B cell (primary cell): Measurements from ENCODE around the gene KRT222. TPM values are rescaled to one million over a fixed set of nuclear protein-coding genes. Genes with fewer than 3 reads are reported as not detected.
A peak's percentile ranks its signal among the peaks of the same experiment; 100 is the strongest.

ENCODE experiments used
- ATAC-seq: fragments of 200-7000 bp; cut with Tn5 transposase; one replicate; pipeline ENCODE4 v1.10.0; 2021; ENCODE audit warnings: low read depth, mild to moderate bottlenecking, moderate number of reproducible peaks, moderate library complexity
- CTCF ChIA-PET: fragments of 350-600 bp; sonication (Branson Sonifier 250); formaldehyde crosslinking; loops from one replicate; lab custom pipeline; 2021; ENCODE audit warnings: antibody characterized with exemption, inconsistent platforms; lab: Charles Lee
- POLR2A ChIA-PET: fragments of 350-600 bp; sonication (Branson Sonifier 250); formaldehyde crosslinking; loops from one replicate; lab custom pipeline; 2021; ENCODE audit warnings: antibody characterized with exemption; lab: Charles Lee
- DNase-seq: peaks from one replicate; pipeline ENCODE4 v3.0.0; 2013
- H2AFZ ChIP-seq: 2 replicates; pipeline ENCODE4 v1.6.1; 2012; ENCODE audit warnings: mild to moderate bottlenecking, low read depth, low read length; ENCODE audit not compliant: insufficient read depth, poor library complexity, severe bottlenecking
- H3K27ac ChIP-seq, 2 donors: 1 replicate in 1 of 2; 2 replicates in 1 of 2; pipeline ENCODE4 v1.5.1; 2012 to 2013; ENCODE audit warnings: low read length in 2 of 2, mild to moderate bottlenecking in 2 of 2, moderate library complexity in 1 of 2
- H3K27me3 ChIP-seq, 4 experiments: fragments of 200-600 bp in 1 of 4; sonication (generic) in 1 of 4; replicated peaks in 1 of 4; 1 replicate in 2 of 4; 2 replicates in 2 of 4; pipeline versions ENCODE4 v1.6.1 to v1.7.0; 2013 to 2016; ENCODE audit warnings: low read length in 3 of 4, mild to moderate bottlenecking in 2 of 4, mixed read lengths in 1 of 4, moderate library complexity in 1 of 4; ENCODE audit not compliant: insufficient read depth in 4 of 4, control insufficient read depth in 3 of 4; ENCODE audit errors: control extremely low read depth in 1 of 4
- H3K36me3 ChIP-seq, 2 experiments: replicated peaks in 1 of 2; 1 replicate in 1 of 2; 2 replicates in 1 of 2; pipeline versions ENCODE4 v1.6.1 to v1.7.1; 2013; ENCODE audit warnings: low read length in 1 of 2; ENCODE audit not compliant: insufficient read depth in 2 of 2, control insufficient read depth in 1 of 2; ENCODE audit errors: control extremely low read depth in 1 of 2, extremely low read depth in 1 of 2
- H3K4me1 ChIP-seq, 2 donors: fragments of 200-600 bp in 1 of 2; sonication (generic) in 1 of 2; 1 replicate in 1 of 2; 2 replicates in 1 of 2; pipeline versions ENCODE4 v1.5.1 to v1.6.1; 2013 to 2017; ENCODE audit warnings: low read length in 2 of 2; ENCODE audit not compliant: control insufficient read depth in 2 of 2, insufficient read depth in 2 of 2
- H3K4me2 ChIP-seq: replicated peaks from 2 replicates; pipeline ENCODE3; 2012; ENCODE audit warnings: mild to moderate bottlenecking, low read depth, low read length; ENCODE audit not compliant: poor library complexity, severe bottlenecking
- H3K4me3 ChIP-seq, 5 experiments: fragments of 200-600 bp in 1 of 5; sonication (generic) in 1 of 5; 1 replicate in 3 of 5; 2 replicates in 2 of 5; pipeline versions ENCODE4 v1.5.1 to v1.7.0; 2011 to 2016; ENCODE audit warnings: low read length in 4 of 5, mild to moderate bottlenecking in 4 of 5, low read depth in 2 of 5, control low read depth in 1 of 5, moderate library complexity in 1 of 5; ENCODE audit not compliant: insufficient read depth in 1 of 5; ENCODE audit errors: control extremely low read depth in 1 of 5, extremely low read depth in 1 of 5
- H3K79me2 ChIP-seq: fragments of 200-600 bp; sonication (generic); one replicate; pipeline ENCODE4 v1.6.0; 2016; ENCODE audit warnings: low read length; ENCODE audit not compliant: control insufficient read depth, insufficient read depth
- H3K9ac ChIP-seq: fragments of 200-600 bp; sonication (generic); 2 replicates; pipeline ENCODE4 v1.6.1; 2017; ENCODE audit warnings: mild to moderate bottlenecking, low read length, moderate library complexity
- H3K9me3 ChIP-seq, 3 donors: one replicate each; pipeline versions ENCODE4 v1.6.1 to v1.7.1; 2013; ENCODE audit warnings: low read length in 2 of 3; ENCODE audit not compliant: control insufficient read depth in 2 of 3, insufficient read depth in 1 of 3; ENCODE audit errors: control extremely low read depth in 1 of 3
- H4K20me1 ChIP-seq: 2 replicates; pipeline ENCODE4 v1.6.0; 2012; ENCODE audit warnings: mild to moderate bottlenecking, low read length; ENCODE audit not compliant: insufficient read depth, control insufficient read depth, poor library complexity, severe bottlenecking
- H3K27ac Mint-ChIP-seq: one replicate; pipeline ENCODE4 v1.8.0; 2021; ENCODE audit warnings: mixed read lengths
- H3K27me3 Mint-ChIP-seq: one replicate; pipeline ENCODE4 v1.8.0; 2021; ENCODE audit warnings: mixed read lengths
- H3K4me1 Mint-ChIP-seq: one replicate; pipeline ENCODE4 v1.8.0; 2021; ENCODE audit warnings: mixed read lengths
- H3K4me3 Mint-ChIP-seq: one replicate; pipeline ENCODE4 v1.8.0; 2021; ENCODE audit warnings: mixed read lengths
- H3K9me3 Mint-ChIP-seq: one replicate; pipeline ENCODE4 v1.8.0; 2022; ENCODE audit warnings: mixed read lengths; ENCODE audit not compliant: insufficient read depth
- EZH2 ChIP-seq: IDR thresholded peaks from 2 replicates; pipeline ENCODE4 v1.6.1; 2012; ENCODE audit warnings: borderline replicate concordance, low read depth, mild to moderate bottlenecking, moderate library complexity, low read length; ENCODE audit not compliant: insufficient read depth, poor library complexity, severe bottlenecking
- WGBS: methylation state at CpG from one replicate; pipeline ENCODE4 v1.1.5; 2013; ENCODE audit warnings: missing lambda C conversion rate; ENCODE audit not compliant: insufficient coverage; 5-methylcytosine and 5-hydroxymethylcytosine counted together
- intact Hi-C: fragments of 100-400 bp; cut with micrococcal nuclease; formaldehyde crosslinking; loops from one replicate; pipeline ENCODE4 v1.10.0; 2022
- polyA plus RNA-seq: library from polyadenylated mRNA; depleted of rRNA; stranded (reverse); fragments of >200 nt; gene quantifications from 2 replicates; pipeline ENCODE4 v1.2.3, GENCODE V29; 2012
- total RNA-seq, 2 donors: library from RNA; stranded (reverse); fragments of 120-200 nt in 1 of 2; gene quantifications; 1 replicate in 1 of 2; 2 replicates in 1 of 2; pipeline versions ENCODE4 v1.2.3 to v1.2.4, GENCODE V29; 2013 to 2022
- TF ChIP-seq, protein P1 (sequence below): fragments of 200-600 bp; IDR thresholded peaks from one replicate; pipeline ENCODE4 v1.8.0; 2022; ENCODE audit warnings: antibody characterized with exemption, mild to moderate bottlenecking

KRT222 gene
- total and polyA plus RNA-seq, 2 donors (not counting 1 experiment from before 2014, with no cell fraction given) = not detected

DNA sequence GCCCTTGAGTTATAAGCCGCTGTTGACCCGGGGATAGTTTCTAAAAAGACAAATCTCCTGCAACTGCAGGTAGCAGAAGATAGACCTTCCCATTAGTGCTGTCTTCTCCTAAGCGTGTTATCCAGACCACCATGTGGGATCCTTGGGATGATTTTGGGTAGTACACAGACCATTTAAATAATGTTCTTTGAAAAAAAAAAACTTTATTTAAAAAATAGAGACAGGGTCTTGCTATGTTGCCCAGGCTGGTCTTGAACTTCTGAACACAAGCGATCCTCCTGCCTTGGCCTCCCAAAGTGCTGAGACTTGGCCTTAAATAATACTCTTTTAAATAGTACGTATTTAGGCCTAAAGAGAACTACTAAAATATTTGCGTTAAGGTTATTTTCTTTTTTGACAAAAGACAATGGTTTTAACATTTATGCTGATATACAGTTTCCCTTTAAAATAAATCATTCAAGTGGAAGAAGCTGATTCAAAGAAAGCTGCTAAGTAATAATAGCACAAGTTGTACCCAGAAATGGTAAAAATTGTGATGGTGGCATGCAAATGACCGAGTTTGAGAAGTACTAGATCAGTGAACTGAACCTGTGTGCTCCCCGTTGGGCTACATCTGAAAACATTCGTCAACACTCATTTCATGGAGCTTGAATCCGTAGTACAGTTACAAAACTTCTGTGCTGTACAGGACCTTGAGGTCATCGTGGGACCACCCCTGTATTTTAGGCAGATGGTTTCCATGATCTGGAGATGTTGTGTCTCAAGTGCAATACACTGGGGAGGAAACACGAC, 41.4 kb downstream of the KRT222 start:
- DNase-seq (peak; percentile 71), ATAC-seq (peak; percentile 31)
- H3K27ac Mint-ChIP-seq = peak overlapping the region; percentile 87
- Histone ChIP-seq H3K27ac (peak overlapping the region; percentile 39 to 72), H3K4me1 (peaks cover 53 to 57% of the 10 kb centered on the region in 2 donors), H3K36me3 (peaks cover 0 to 10% of the 10 kb centered on the region in 2 experiments), H3K79me2 (peaks cover 6% of the 10 kb centered on the region), H4K20me1 (no peaks in the 10 kb centered on the region), H3K9ac (peak overlapping the region; percentile 51), H3K9me3 (no peaks in the 10 kb centered on the region), H3K27me3 (no peaks in the 10 kb centered on the region), H2AFZ (peak overlapping the region; percentile 75), H3K4me3 (peak overlapping the region in 3 of 5 experiments; percentile 10 to 46 (median 27)), H3K4me2 (peak overlapping the region; percentile 60)
- intact Hi-C loops = loop anchor here (5.0 kb wide), 2 partner anchors 699 to 1024 kb away; no protein-coding TSS in a partner anchor
- H3K4me3 Mint-ChIP-seq = peak overlapping the region; percentile 73
- CTCF ChIA-PET = interaction anchor here (0.8 to 11.9 kb wide), 10 partner anchors 8 to 1039 kb away, joined by 3 to 634 read pairs (median 6); partner anchors contain the start of genes CCR7 and SMARCE1
- POLR2A ChIA-PET = interaction anchor here (0.7 to 1.6 kb wide), 5 partner anchors 8 to 928 kb away, joined by 3 to 8 read pairs (median 3); no protein-coding TSS in a partner anchor
- 3% methylated on average over 5 of the region's 12 CpGs for WGBS
- TF ChIP-seq, protein P1, sequence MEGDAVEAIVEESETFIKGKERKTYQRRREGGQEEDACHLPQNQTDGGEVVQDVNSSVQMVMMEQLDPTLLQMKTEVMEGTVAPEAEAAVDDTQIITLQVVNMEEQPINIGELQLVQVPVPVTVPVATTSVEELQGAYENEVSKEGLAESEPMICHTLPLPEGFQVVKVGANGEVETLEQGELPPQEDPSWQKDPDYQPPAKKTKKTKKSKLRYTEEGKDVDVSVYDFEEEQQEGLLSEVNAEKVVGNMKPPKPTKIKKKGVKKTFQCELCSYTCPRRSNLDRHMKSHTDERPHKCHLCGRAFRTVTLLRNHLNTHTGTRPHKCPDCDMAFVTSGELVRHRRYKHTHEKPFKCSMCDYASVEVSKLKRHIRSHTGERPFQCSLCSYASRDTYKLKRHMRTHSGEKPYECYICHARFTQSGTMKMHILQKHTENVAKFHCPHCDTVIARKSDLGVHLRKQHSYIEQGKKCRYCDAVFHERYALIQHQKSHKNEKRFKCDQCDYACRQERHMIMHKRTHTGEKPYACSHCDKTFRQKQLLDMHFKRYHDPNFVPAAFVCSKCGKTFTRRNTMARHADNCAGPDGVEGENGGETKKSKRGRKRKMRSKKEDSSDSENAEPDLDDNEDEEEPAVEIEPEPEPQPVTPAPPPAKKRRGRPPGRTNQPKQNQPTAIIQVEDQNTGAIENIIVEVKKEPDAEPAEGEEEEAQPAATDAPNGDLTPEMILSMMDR = no peak
- H3K9me3 Mint-ChIP-seq = no peaks in the 10 kb centered on the region
- no peaks in the 10 kb centered on the region for H3K27me3 Mint-ChIP-seq
- H3K4me1 Mint-ChIP-seq = peaks cover 54% of the 10 kb centered on the region

DNA sequence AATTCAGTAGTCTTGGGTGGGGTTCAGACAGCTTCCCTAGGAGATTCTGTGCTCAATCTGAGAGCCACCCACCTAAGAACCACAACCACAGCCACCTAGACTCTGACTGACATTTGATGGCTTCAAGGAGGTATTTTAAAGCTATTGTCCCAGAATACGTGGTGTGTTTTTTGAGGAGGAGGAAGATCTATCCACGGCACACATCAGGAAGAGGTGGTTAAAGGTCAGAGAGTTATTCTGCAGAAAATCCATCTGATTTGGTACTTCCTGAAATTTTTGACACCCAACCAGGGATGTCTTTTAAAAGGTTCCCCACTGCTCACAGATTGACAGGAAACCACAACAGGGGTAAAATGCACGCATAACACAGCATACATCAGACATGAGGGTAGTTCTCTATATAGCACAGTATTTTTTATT, 42.5 kb downstream of the KRT222 start:
- Histone ChIP-seq H3K4me3 (no peak overlapping the region), H3K27ac (no peak overlapping the region), H2AFZ (no peak overlapping the region), H3K4me1 (peaks cover 57 to 58% of the 10 kb centered on the region in 2 donors), H4K20me1 (no peaks in the 10 kb centered on the region), H3K36me3 (peaks cover 0 to 3% of the 10 kb centered on the region in 2 experiments), H3K27me3 (no peaks in the 10 kb centered on the region), H3K9ac (no peak overlapping the region), H3K4me2 (peak overlapping the region; percentile 60), H3K79me2 (peaks cover 6% of the 10 kb centered on the region), H3K9me3 (no peaks in the 10 kb centered on the region)
- CTCF ChIA-PET = interaction anchor here (0.8 to 11.9 kb wide), 7 partner anchors 45 to 1040 kb away, joined by 3 to 634 read pairs (median 8); partner anchors contain the start of gene CCR7
- peak; percentile 23 for ATAC-seq
- POLR2A ChIA-PET = interaction anchor here (1.1 to 1.6 kb wide), 2 partner anchors 61 to 67 kb away, joined by 3 read pairs; no protein-coding TSS in a partner anchor
- peak overlapping the region; percentile 69 for H3K4me3 Mint-ChIP-seq
- H3K27me3 Mint-ChIP-seq = no peaks in the 10 kb centered on the region
- no CpG with 5 or more reads among the region's 3 CpGs for WGBS
- intact Hi-C loops = loop anchor here (5.0 kb wide), 2 partner anchors 700 to 1025 kb away; no protein-coding TSS in a partner anchor
- H3K9me3 Mint-ChIP-seq = no peaks in the 10 kb centered on the region
- H3K4me1 Mint-ChIP-seq = peaks cover 59% of the 10 kb centered on the region
- peak; percentile 62 for DNase-seq
- peak overlapping the region; percentile 77 for H3K27ac Mint-ChIP-seq
- TF ChIP-seq, protein P1 = no peak
- no peak for TF ChIP-seq EZH2
